Glomerular visceral epithelial cell (primary cell): ENCODE results near the gene TSC2.
A peak's percentile ranks its signal among the peaks of the same experiment; 100 is the strongest.
"Not testable (repeated sequence)": the region's sequence is repeated elsewhere in the genome, so short reads cannot be mapped to it uniquely, and the experiment has no call there.

Source experiments
- DNase-seq: peaks from one replicate; pipeline ENCODE4 v3.0.0-alpha.2; 2016; ENCODE audit errors: extremely low spot score

The TSC2 gene

GRCh38 chr16:2031081-2031577, 16.7 kb upstream of the TSC2 start:
- no peak for DNase-seq

- no peak for DNase-seq
Measured at GRCh38 chr16:2032285-2033056, 15.3 kb upstream of the TSC2 start.

- peak; percentile 40 for DNase-seq
Measured at GRCh38 chr16:2033057-2033908, 14.5 kb upstream of the TSC2 start.

- DNase-seq: not testable (repeated sequence)
Measured at GRCh38 chr16:2033909-2034695, 13.7 kb upstream of the TSC2 start.

GRCh38 chr16:2034696-2035430, 12.9 kb upstream of the TSC2 start:
- no peak for DNase-seq

GRCh38 chr16:2035431-2036199, 12.2 kb upstream of the TSC2 start:
- DNase-seq: peak; percentile 80

- DNase-seq: no peak
Measured at GRCh38 chr16:2036200-2036966, 11.4 kb upstream of the TSC2 start.

- DNase-seq: no peak
Measured at GRCh38 chr16:2037115-2037514, 10.7 kb upstream of the TSC2 start.

- DNase-seq: no peak
Measured at GRCh38 chr16:2037647-2038381, 10.0 kb upstream of the TSC2 start.

- no peak for DNase-seq
Measured at GRCh38 chr16:2038382-2039231, 9.2 kb upstream of the TSC2 start.

GRCh38 chr16:2039274-2040031, 8.3 kb upstream of the TSC2 start:
- no peak for DNase-seq

GRCh38 chr16:2040041-2040786, 7.6 kb upstream of the TSC2 start:
- no peak for DNase-seq

GRCh38 chr16:2040787-2041522, 6.8 kb upstream of the TSC2 start:
- DNase-seq: peak; percentile 83

GRCh38 chr16:2042171-2042985, 5.4 kb upstream of the TSC2 start:
- DNase-seq: no peak
